IMR-90 (cell line): ENCODE results near the gene TRIM13.

ENCODE experiments used
- BHLHE40 ChIP-seq: fragments of 150-350 bp; IDR thresholded peaks from 2 replicates; pipeline ENCODE4 v1.6.1; 2016; ENCODE audit warnings: mild to moderate bottlenecking, low read depth, low read length
- CTCF ChIP-seq: conservative IDR thresholded peaks from 2 replicates; pipeline ENCODE4 v1.5.1; 2012; ENCODE audit warnings: mild to moderate bottlenecking, low read depth, low read length, improper control_type of control experiment
- MAFK ChIP-seq: IDR thresholded peaks from 2 replicates; pipeline ENCODE4 v1.6.1; 2012; ENCODE audit warnings: low read depth, low read length, improper control_type of control experiment
- POLR2A ChIP-seq: IDR thresholded peaks from 2 replicates; pipeline ENCODE4 v1.6.1; 2012; ENCODE audit warnings: mild to moderate bottlenecking, low read depth, low read length
- RAD21 ChIP-seq: IDR thresholded peaks from 2 replicates; pipeline ENCODE4 v1.6.1; 2012; ENCODE audit warnings: low read length, improper control_type of control experiment
- USF2 ChIP-seq: fragments of 150-350 bp; IDR thresholded peaks from 2 replicates; pipeline ENCODE4 v1.6.1; 2017; ENCODE audit warnings: mild to moderate bottlenecking, antibody characterized with exemption, low read length, low read depth
- TF ChIP-seq, protein P1 (sequence below): fragments of 150-350 bp; IDR thresholded peaks from 2 replicates; pipeline ENCODE4 v1.6.1; 2016; ENCODE audit warnings: low read depth, mild to moderate bottlenecking, low read length, moderate library complexity, borderline replicate concordance

- TF ChIP-seq USF2 (no peak), RAD21 (no peak), CTCF (no peak), POLR2A (no peak), BHLHE40 (no peak), MAFK (no peak)
- TF ChIP-seq, protein P1, sequence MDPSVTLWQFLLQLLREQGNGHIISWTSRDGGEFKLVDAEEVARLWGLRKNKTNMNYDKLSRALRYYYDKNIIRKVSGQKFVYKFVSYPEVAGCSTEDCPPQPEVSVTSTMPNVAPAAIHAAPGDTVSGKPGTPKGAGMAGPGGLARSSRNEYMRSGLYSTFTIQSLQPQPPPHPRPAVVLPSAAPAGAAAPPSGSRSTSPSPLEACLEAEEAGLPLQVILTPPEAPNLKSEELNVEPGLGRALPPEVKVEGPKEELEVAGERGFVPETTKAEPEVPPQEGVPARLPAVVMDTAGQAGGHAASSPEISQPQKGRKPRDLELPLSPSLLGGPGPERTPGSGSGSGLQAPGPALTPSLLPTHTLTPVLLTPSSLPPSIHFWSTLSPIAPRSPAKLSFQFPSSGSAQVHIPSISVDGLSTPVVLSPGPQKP = no peak
Observed at GRCh38 chr13:49995625-49996101, 1.2 kb upstream of the TRIM13 start.
